Measurements from ENCODE around the gene ACOT12. TPM values are rescaled to one million over a fixed set of nuclear protein-coding genes. Genes with fewer than 3 reads are reported as not detected.

Gene ACOT12
- total RNA-seq, 4 donors from 2014 or later = not detected

- Histone ChIP-seq H3K4me1 (no peaks in the 10 kb centered on the region), H3K36me3 (no peaks in the 10 kb centered on the region), H3K9me3 (no peaks in the 10 kb centered on the region), H3K4me3 (replicated peaks in 1 of 3) (no peak overlapping the region), H3K27me3 (no peaks in the 10 kb centered on the region), H3K27ac (no peak overlapping the region)
- intact Hi-C loops (cut with DNase I) = no loop called here
- no peak for TF ChIP-seq CTCF (IDR thresholded peaks at IDR 0.05)
- TF ChIP-seq POLR2A (IDR thresholded peaks at IDR 0.05) = no peak
- no peak for DNase-seq
- 83 to 84% methylated on average over 9 to 11 of the region's 11 CpGs for WGBS, 2 donors
These were observed 7.3 kb upstream of the ACOT12 start for GRCh38 chr5:81401266-81401665.

GRCh38 chr5:81400375-81400774 is 6.4 kb upstream of the ACOT12 start:
- no peak for DNase-seq
- intact Hi-C loops (cut with DNase I) = no loop called here
- no peaks in the 10 kb centered on the region for H3K9me3 ChIP-seq
- 48 to 52% methylated on average over 2 of the region's 2 CpGs for WGBS, 2 donors
- H3K27ac ChIP-seq = no peak overlapping the region
- TF ChIP-seq POLR2A (IDR thresholded peaks at IDR 0.05) (no peak), CTCF (IDR thresholded peaks at IDR 0.05) (no peak)
- H3K36me3 ChIP-seq = no peaks in the 10 kb centered on the region
- no peak overlapping the region for H3K4me3 ChIP-seq (replicated peaks in 1 of 3)
- no peaks in the 10 kb centered on the region for H3K27me3 ChIP-seq
- no peaks in the 10 kb centered on the region for H3K4me1 ChIP-seq

- Histone ChIP-seq H3K27me3 (no peaks in the 10 kb centered on the region), H3K36me3 (no peaks in the 10 kb centered on the region), H3K27ac (no peak overlapping the region), H3K9me3 (no peaks in the 10 kb centered on the region), H3K4me3 (replicated peaks in 1 of 3) (no peak overlapping the region), H3K4me1 (peaks cover 0 to 5% of the 10 kb centered on the region in 2 donors)
- intact Hi-C loops (cut with DNase I) = no loop called here
- no peak for TF ChIP-seq POLR2A (IDR thresholded peaks at IDR 0.05)
- no peak for TF ChIP-seq CTCF (IDR thresholded peaks at IDR 0.05)
- WGBS, 2 donors = 70 to 71% methylated on average over 4 of the region's 4 CpGs
- no peak for DNase-seq
These were observed 4.8 kb upstream of the ACOT12 start for GRCh38 chr5:81398741-81399140.

- Histone ChIP-seq H3K4me1 (peaks cover 0 to 9% of the 10 kb centered on the region in 2 donors), H3K4me3 (replicated peaks in 1 of 3) (no peak overlapping the region), H3K9me3 (no peaks in the 10 kb centered on the region), H3K27me3 (no peaks in the 10 kb centered on the region), H3K36me3 (no peaks in the 10 kb centered on the region), H3K27ac (no peak overlapping the region)
- no peak for TF ChIP-seq POLR2A (IDR thresholded peaks at IDR 0.05)
- no peak for TF ChIP-seq CTCF (IDR thresholded peaks at IDR 0.05)
- intact Hi-C loops (cut with DNase I) = no loop called here
- DNase-seq = peak; percentile 9 to 12
- WGBS, 2 donors = 10 to 27% methylated on average over 3 of the region's 3 CpGs
These were observed 3.2 kb upstream of the ACOT12 start for GRCh38 chr5:81397176-81397575.

GRCh38 chr5:81395262-81395661 is 1.3 kb upstream of the ACOT12 start:
- DNase-seq = no peak
- Histone ChIP-seq H3K4me3 (replicated peaks in 1 of 3) (no peak overlapping the region), H3K36me3 (no peaks in the 10 kb centered on the region), H3K27ac (no peak overlapping the region), H3K27me3 (no peaks in the 10 kb centered on the region), H3K9me3 (no peaks in the 10 kb centered on the region), H3K4me1 (peaks cover 0 to 12% of the 10 kb centered on the region in 2 donors)
- 68 to 87% methylated on average over 3 of the region's 3 CpGs for WGBS, 2 donors
- intact Hi-C loops (cut with DNase I) = no loop called here
- TF ChIP-seq POLR2A (IDR thresholded peaks at IDR 0.05) = no peak
- no peak for TF ChIP-seq CTCF (IDR thresholded peaks at IDR 0.05)

All from thyroid gland (tissue), 4 donors.